Neural progenitor cell (in vitro differentiated cells): ENCODE measurements around the gene PRKCA. TPM values are rescaled to one million over a fixed set of nuclear protein-coding genes. Genes with fewer than 3 reads are reported as not detected.

ENCODE experiments used
- DNase-seq: peaks from one replicate; pipeline ENCODE4 v3.0.0-alpha.2; 2016; ENCODE audit warnings: low spot score
- H2AFZ ChIP-seq: fragments of 200-600 bp; sonication (generic); replicated peaks from 2 replicates; pipeline ENCODE4 v1.6.1; 2016; ENCODE audit warnings: antibody characterized with exemption
- H3F3A ChIP-seq: fragments of 200-600 bp; sonication (generic); 2 replicates; pipeline ENCODE4 v1.6.1; 2016; ENCODE audit warnings: antibody characterized with exemption, low read depth
- H3K27ac ChIP-seq: fragments of 200-600 bp; sonication (generic); 2 replicates; pipeline ENCODE4 v1.5.1; 2016; ENCODE audit warnings: mild to moderate bottlenecking
- H3K27me3 ChIP-seq: fragments of 200-600 bp; sonication (generic); 2 replicates; pipeline ENCODE4 v1.6.1; 2016; ENCODE audit warnings: mild to moderate bottlenecking, moderate library complexity
- H3K36me3 ChIP-seq: fragments of 200-600 bp; sonication (generic); 2 replicates; pipeline ENCODE4 v1.5.1; 2016
- H3K4me1 ChIP-seq: fragments of 200-600 bp; sonication (generic); 2 replicates; pipeline ENCODE4 v1.6.1; 2016; ENCODE audit warnings: mixed run types
- H3K4me2 ChIP-seq: fragments of 200-600 bp; sonication (generic); 2 replicates; pipeline ENCODE4 v1.6.1; 2016
- H3K4me3 ChIP-seq: fragments of 200-600 bp; sonication (generic); 2 replicates; pipeline ENCODE4 v1.5.1; 2016
- H3K79me2 ChIP-seq: fragments of 200-600 bp; sonication (generic); 2 replicates; pipeline ENCODE4 v1.6.1; 2016; ENCODE audit warnings: low read depth
- H3K9ac ChIP-seq: fragments of 200-600 bp; sonication (generic); 2 replicates; pipeline ENCODE4 v1.6.1; 2016
- H3K9me3 ChIP-seq: fragments of 200-600 bp; sonication (generic); 2 replicates; pipeline ENCODE4 v1.5.1; 2016; ENCODE audit warnings: low read depth
- H4K20me1 ChIP-seq: fragments of 200-600 bp; sonication (generic); 2 replicates; pipeline ENCODE4 v1.6.1; 2016; ENCODE audit warnings: low read depth
- H3K27ac Mint-ChIP-seq: 3 replicates; pipeline ENCODE4 v1.8.0; 2021; ENCODE audit warnings: mixed read lengths
- H3K27me3 Mint-ChIP-seq: 2 replicates; pipeline ENCODE4 v1.8.0; 2022; ENCODE audit warnings: low read depth, mild to moderate bottlenecking, inconsistent platforms, moderate library complexity, mixed read lengths; ENCODE audit not compliant: insufficient read depth
- H3K36me3 Mint-ChIP-seq: 3 replicates; pipeline ENCODE4 v1.8.0; 2021; ENCODE audit warnings: mixed read lengths
- H3K4me1 Mint-ChIP-seq: 3 replicates; pipeline ENCODE4 v1.8.0; 2021; ENCODE audit warnings: mixed read lengths
- H3K4me3 Mint-ChIP-seq: 3 replicates; pipeline ENCODE4 v1.8.0; 2021; ENCODE audit warnings: mild to moderate bottlenecking, moderate library complexity, mixed read lengths
- H3K9me3 Mint-ChIP-seq: 3 replicates; pipeline ENCODE4 v1.8.0; 2020; ENCODE audit warnings: mixed read lengths
- CTCF ChIP-seq: fragments of 200-600 bp; sonication (generic); IDR thresholded peaks from 2 replicates; pipeline ENCODE4 v1.5.1; 2017; ENCODE audit warnings: antibody characterized with exemption, mild to moderate bottlenecking
- EZH2 ChIP-seq: fragments of 200-600 bp; sonication (generic); IDR thresholded peaks from 2 replicates; pipeline ENCODE4 v1.6.1; 2017; ENCODE audit warnings: antibody characterized with exemption, mild to moderate bottlenecking, moderate library complexity
- EZH2phosphoT487 ChIP-seq: fragments of 200-600 bp; sonication (generic); IDR thresholded peaks from 2 replicates; pipeline ENCODE4 v1.6.1; 2017; ENCODE audit warnings: antibody characterized with exemption
- total RNA-seq: library from RNA; depleted of rRNA; stranded (reverse); fragments of >200 nt; gene quantifications from 2 replicates; pipeline ENCODE4 v1.2.3, GENCODE V29; 2015; ENCODE audit warnings: low replicate concordance

The PRKCA gene
- total RNA-seq, 1 donor from 2014 or later, result 2.1 TPM

- Histone ChIP-seq H4K20me1 (peaks cover 17% of the 10 kb centered on the region), H2AFZ (no peak overlapping the region), H3K27ac (no peak overlapping the region), H3K36me3 (no peaks in the 10 kb centered on the region), H3K4me3 (no peak overlapping the region), H3K79me2 (no peaks in the 10 kb centered on the region), H3K9me3 (no peaks in the 10 kb centered on the region), H3F3A (peaks cover 19% of the 10 kb centered on the region), H3K4me1 (peaks cover 14% of the 10 kb centered on the region), H3K27me3 (peaks cover 27% of the 10 kb centered on the region), H3K9ac (no peak overlapping the region), H3K4me2 (peak overlapping the region; percentile 21)
- TF ChIP-seq EZH2 (no peak), CTCF (no peak), EZH2phosphoT487 (no peak)
- H3K9me3 Mint-ChIP-seq, result no peaks in the 10 kb centered on the region
- H3K4me1 Mint-ChIP-seq, result peaks cover 40% of the 10 kb centered on the region
- no peak overlapping the region for H3K27ac Mint-ChIP-seq
- H3K27me3 Mint-ChIP-seq, result peaks cover 34% of the 10 kb centered on the region
- H3K4me3 Mint-ChIP-seq, result peak overlapping the region; percentile 65
- DNase-seq, result peak; percentile 61
- H3K36me3 Mint-ChIP-seq, result no peaks in the 10 kb centered on the region
These were observed 527.5 kb downstream of the PRKCA start for GRCh38 chr17:66829883-66830282.

- peak overlapping the region; percentile 21 for H3K4me2 ChIP-seq
- H3K9me3 Mint-ChIP-seq, result no peaks in the 10 kb centered on the region
- TF ChIP-seq EZH2phosphoT487 (no peak), EZH2 (no peak), CTCF (no peak)
- H3K27me3 Mint-ChIP-seq, result peaks cover 34% of the 10 kb centered on the region
- no peaks in the 10 kb centered on the region for H3K79me2 ChIP-seq
- no peak overlapping the region for H3K9ac ChIP-seq
- H3K36me3 Mint-ChIP-seq, result no peaks in the 10 kb centered on the region
- no peak overlapping the region for H3K4me3 ChIP-seq
- H3K36me3 ChIP-seq, result no peaks in the 10 kb centered on the region
- peaks cover 40% of the 10 kb centered on the region for H3K4me1 Mint-ChIP-seq
- peaks cover 14% of the 10 kb centered on the region for H3K4me1 ChIP-seq
- no peak overlapping the region for H3K27ac ChIP-seq
- peaks cover 21% of the 10 kb centered on the region for H4K20me1 ChIP-seq
- H3K27ac Mint-ChIP-seq, result no peak overlapping the region
- H3K27me3 ChIP-seq, result peaks cover 32% of the 10 kb centered on the region
- peak; percentile 45 for DNase-seq
- H2AFZ ChIP-seq, result no peak overlapping the region
- peak overlapping the region; percentile 38 for H3K4me3 Mint-ChIP-seq
- H3K9me3 ChIP-seq, result no peaks in the 10 kb centered on the region
- H3F3A ChIP-seq, result peaks cover 19% of the 10 kb centered on the region
These were observed 528.0 kb downstream of the PRKCA start for GRCh38 chr17:66830451-66830850.

- no peak overlapping the region for H3K4me3 Mint-ChIP-seq
- H3K4me1 Mint-ChIP-seq, result peaks cover 40% of the 10 kb centered on the region
These were observed 529.2 kb downstream of the PRKCA start for GRCh38 chr17:66831383-66832210.

More at GRCh38 chr17:66831383-66832210, 529.2 kb downstream of the PRKCA start:
- Histone ChIP-seq H2AFZ (no peak overlapping the region), H3K36me3 (no peaks in the 10 kb centered on the region), H3F3A (peaks cover 19% of the 10 kb centered on the region), H4K20me1 (peaks cover 32% of the 10 kb centered on the region), H3K4me3 (no peak overlapping the region), H3K27ac (no peak overlapping the region), H3K79me2 (no peaks in the 10 kb centered on the region), H3K9ac (no peak overlapping the region), H3K4me2 (no peak overlapping the region), H3K9me3 (no peaks in the 10 kb centered on the region), H3K4me1 (peaks cover 14% of the 10 kb centered on the region), H3K27me3 (peaks cover 44% of the 10 kb centered on the region)
- H3K9me3 Mint-ChIP-seq, result no peaks in the 10 kb centered on the region
- H3K36me3 Mint-ChIP-seq, result no peaks in the 10 kb centered on the region
- H3K27me3 Mint-ChIP-seq, result peaks cover 43% of the 10 kb centered on the region
- no peak for DNase-seq
- H3K27ac Mint-ChIP-seq, result no peak overlapping the region
- TF ChIP-seq EZH2phosphoT487 (no peak), CTCF (no peak), EZH2 (no peak)
